GM18519 (cell line): Measurements from ENCODE around the gene PLXNA3.
"Not testable (repeated sequence)": the region's sequence is repeated elsewhere in the genome, so short reads cannot be mapped to it uniquely, and the experiment has no call there.

Experiments
- ATAC-seq: cut with Tn5 transposase; IDR thresholded peaks from one replicate; pipeline ENCODE4 v1.9.1; 2021; ENCODE audit warnings: mild to moderate bottlenecking, moderate library complexity; ENCODE audit not compliant: unreplicated experiment, low FRiP score

PLXNA3 gene

GRCh38 chrX:154494715-154495114, 36.6 kb downstream of the PLXNA3 start:
- no peak for ATAC-seq

GRCh38 chrX:154495472-154495922, 37.4 kb downstream of the PLXNA3 start:
- no peak for ATAC-seq

DNA sequence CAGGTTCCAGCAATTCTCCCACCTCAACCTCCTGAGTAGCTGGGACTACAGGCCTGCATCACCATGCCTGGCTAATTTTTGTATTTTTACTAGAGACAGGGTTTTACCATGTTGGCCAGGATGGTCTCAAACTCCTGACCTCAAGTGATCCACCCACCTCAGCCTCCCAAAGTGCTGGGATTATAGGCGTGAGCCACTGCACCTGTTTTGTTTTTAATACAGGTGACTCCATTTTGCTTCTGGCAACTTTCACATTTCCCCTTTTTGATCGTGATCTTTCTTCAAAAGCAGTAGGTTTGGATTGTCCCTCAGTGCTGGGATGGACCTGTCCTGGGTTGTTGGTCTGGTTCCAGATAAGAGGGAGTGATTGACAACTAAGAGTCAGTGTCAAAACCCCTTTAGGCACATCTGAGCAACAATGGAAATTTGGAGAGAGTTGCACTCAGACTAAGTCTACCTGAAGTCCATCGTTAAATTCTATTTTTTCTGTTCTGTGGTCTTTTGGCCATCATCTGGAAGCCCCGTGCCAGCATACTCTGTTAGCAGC, 38.6 kb downstream of the PLXNA3 start:
- not testable (repeated sequence) for ATAC-seq

GRCh38 chrX:154501423-154501822, 43.3 kb downstream of the PLXNA3 start:
- ATAC-seq: not testable (repeated sequence)

- ATAC-seq: no peak
Observed at GRCh38 chrX:154502098-154502497, 44.0 kb downstream of the PLXNA3 start.

DNA sequence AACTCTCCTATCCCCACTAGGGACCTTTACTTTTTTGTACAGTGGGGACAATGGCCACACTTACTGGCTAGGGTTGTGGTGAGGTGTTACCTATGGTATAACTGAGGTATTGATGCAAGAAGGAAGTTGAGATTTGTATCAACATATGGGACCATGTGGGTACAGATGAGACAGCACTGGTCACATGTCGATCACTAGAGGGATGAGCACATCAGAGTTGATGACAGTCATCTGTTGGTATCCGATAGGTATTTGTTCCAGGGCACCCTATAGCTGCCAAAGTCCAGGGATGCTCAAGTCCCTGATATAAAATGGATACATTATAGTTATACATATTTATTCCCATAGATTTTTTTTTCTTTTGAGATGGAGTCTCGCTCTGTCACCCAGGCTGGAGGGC, 44.9 kb downstream of the PLXNA3 start:
- ATAC-seq: no peak

GRCh38 chrX:154505734-154506133, 47.7 kb downstream of the PLXNA3 start:
- no peak for ATAC-seq

DNA sequence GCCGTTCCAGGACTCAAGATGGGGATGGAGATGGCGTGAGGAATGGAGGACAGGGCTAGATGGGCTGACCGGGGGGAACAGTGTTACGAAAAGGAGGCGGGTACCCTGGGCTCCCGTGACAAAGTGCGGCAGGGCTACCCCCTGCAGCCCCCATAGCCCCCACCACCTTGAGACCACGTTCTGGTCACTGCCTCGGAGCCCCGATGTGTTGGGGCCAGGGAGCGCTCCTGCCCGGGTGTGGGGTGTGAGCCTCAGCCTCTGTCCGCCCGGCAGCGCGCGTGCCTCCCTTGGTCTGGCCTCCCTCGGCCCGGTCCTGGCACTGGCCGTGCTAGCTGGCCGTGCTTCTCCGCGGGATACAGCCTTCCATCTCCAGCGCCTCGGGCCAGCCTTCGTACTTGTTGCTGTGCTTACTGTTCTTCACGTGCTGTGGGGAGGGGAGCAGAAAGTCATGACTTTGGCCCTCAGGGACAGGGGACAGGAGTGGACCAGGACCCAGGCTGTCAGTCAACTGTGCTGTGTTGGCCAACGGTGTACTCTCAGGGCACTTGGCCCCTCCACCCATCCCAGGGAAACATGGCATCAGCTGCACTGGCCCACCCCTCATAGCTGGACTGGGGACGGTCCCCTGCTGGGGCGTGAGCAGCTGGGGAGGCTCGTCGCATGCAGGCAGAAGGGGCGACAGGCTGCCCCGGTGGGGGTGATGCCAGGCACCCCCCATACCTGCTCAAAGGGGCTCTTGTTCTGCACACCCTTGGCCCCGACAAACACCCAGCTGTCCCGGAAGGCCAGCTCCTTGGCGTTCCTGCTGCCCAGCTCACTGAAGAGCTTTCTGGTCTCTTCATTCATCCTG, 48.6 kb downstream of the PLXNA3 start:
- ATAC-seq: no peak

- ATAC-seq: no peak
Observed at GRCh38 chrX:154507673-154508383, 49.7 kb downstream of the PLXNA3 start.

DNA sequence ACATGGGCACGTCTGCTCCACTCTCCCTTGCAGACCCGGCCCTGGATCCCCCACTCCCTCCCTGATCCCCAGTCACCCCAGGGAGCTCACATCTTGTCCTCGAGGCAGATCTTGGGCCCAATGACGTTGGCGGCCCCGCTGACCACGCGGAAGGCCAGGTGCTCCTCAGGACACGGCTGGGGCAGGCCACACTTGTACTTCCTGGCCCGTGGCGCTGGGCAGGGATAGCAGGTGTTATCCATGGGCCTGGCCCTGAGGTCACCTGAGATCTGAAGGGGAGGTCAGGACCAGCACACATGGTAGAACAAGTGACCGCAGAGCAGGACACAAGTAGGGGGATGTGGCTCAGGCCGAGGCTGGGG, 50.3 kb downstream of the PLXNA3 start:
- ATAC-seq: no peak

DNA sequence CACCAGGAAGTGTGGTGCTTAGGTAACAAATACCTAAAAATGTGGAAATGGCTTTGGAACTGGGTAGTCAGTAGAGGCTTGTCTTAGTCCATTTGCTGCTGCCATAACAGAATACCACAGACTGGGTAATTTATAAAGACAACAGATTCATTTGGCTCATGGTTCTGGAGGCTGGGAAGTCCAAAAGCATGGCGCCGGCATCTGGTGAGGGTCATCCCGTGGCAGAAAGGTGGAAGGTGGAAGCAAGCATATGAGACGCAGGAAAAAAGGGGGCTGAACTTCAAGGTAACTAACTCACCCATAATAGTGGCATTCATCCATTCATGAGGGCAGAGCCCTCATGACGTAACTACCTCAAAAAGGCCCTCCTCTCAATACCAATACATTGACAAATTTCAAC, 51.4 kb downstream of the PLXNA3 start:
- ATAC-seq: no peak

GRCh38 chrX:154511761-154512160, 53.7 kb downstream of the PLXNA3 start:
- ATAC-seq: no peak

DNA sequence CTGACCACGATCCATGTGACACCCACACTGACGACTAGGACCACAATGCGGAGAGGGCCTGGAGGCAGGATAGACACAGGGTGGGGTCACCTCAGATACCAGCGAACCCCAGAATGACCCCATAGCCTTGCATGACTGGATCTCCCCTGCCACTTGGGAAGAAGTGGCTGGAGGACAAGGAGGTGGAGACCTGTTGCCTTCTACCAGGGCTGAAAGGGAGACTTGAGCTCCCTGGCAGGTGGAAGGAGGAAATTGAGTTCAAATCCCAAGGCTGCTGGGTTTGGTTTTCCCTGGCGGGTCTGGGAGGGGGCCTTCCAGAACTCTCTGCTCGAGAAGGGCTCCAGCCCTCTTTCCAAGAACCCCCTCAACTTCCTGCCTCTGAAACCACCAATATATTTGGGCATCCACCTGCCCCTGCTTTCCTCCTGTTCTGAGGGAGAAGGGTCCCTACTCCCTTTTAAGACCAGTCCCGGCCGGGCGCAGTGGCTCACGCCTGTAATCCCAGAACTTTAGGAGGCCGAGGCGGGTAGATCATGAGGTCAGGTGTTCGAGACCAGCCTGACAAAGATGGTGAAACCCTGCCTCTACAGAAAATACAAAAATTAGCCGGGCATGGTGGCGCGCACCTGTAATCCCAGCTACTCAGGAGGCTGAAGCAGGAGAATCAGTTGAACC, 54.9 kb downstream of the PLXNA3 start:
- ATAC-seq: no peak

- ATAC-seq: no peak
Observed at GRCh38 chrX:154513716-154514115, 55.6 kb downstream of the PLXNA3 start.

DNA sequence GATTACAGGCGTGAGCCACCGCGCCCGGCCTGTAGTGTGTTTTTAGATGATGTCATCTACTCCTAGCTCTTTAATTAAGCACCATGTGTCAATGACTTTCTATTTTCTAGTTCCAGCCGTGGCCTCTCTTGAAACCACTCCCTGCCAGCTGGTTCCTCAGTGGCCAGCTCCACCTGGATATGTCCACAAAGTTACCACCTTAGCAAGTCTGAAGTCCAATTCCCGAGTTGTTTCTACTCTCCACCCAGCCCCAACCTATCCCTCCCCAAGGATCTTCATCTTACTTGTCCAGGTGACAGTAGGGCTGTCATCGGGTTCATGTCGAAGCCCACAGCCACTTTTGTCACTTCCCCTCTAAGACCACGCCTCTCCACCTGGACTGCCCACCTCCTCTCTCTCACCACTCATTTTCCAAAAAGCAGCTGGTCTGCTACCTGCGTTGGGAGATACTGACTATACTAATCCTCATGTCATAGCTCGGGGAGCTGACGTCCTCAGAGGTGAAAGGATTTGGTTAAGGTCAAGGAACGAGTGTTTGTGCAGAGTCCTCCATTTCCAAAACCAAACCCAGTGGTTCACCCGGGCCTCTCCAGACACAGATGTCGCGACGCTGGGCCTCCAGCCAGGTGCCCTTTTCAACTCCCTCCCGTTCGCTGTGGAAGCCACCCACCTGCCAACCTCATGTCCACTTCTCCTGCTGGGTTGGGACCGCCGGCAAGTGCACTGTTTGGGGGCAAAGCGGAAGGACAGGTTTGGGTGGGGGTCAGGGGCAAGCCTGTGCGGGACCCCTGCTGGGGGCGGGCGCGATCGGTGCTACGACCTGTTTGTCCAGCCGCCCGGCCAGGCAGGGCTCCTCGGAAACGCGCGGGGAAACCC, 57.2 kb downstream of the PLXNA3 start:
- no peak for ATAC-seq

GRCh38 chrX:154515966-154516655, 58.0 kb downstream of the PLXNA3 start, which contains the start of gene FAM3A:
Gene FAM3A (minus strand): TSS chrX:154516232. CDS start chrX:154515772, 460 bp downstream.
- peak; percentile 82 for ATAC-seq

DNA sequence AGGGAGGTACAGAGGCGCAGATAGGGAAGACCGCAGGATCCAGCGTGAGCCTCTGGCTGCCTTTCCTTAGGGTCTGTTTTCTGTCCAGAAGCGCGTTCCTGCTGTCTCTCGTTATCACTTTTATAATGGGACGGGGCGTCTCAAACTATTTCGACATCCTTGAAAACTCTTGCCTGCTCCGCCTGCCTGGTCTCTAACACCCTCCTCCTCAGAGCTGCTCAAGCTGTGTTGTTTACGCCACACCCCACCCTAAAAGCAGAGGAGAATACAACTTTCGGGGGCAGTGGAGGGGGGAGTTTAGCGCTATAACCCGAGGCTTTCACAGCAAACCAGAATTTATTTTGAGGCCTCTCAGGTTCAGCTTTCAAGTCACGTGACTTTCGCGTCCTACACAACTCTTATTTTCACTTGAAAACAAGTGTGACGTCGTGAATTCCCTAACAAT, 58.6 kb downstream of the PLXNA3 start:
- ATAC-seq: no peak

GRCh38 chrX:154517101-154517781, 59.2 kb downstream of the PLXNA3 start:
- ATAC-seq: no peak

DNA sequence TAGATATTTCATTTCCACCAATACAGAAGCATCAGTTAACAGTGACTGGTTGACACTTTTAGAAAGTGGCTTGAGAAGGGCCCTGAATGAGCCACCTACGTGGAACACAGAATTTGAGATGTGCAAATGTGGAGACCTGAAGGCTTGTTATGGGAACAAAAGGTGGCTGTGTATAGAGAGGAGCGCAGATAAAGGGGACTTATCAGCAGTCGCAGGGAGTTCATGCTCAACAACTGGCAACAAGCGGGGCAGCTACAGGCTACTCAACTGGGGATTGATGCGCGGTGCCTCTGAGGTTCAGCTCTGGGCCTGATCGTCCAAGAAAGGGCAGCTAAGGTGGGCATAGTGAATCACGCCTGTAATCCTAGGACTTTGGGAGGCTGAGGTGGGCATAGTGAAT, 61.3 kb downstream of the PLXNA3 start:
- ATAC-seq: no peak
